Measurements from ENCODE around the gene CDH13.

The CDH13 gene

GRCh38 chr16:83738923-83739503 is 1112.2 kb downstream of the CDH13 start:
- no peaks in the 10 kb centered on the region for H3K9me3 ChIP-seq (ENCODE audit: control insufficient read depth, insufficient read depth, low read length)
- no peaks in the 10 kb centered on the region for H3K9me2 ChIP-seq (replicated peaks; ENCODE audit: control insufficient read depth, low read length)
- H3F3A ChIP-seq (ENCODE audit: control insufficient read depth, insufficient read depth): no peaks in the 10 kb centered on the region
- H3K4me3 ChIP-seq (ENCODE audit: low read length): no peak overlapping the region
- no peak for TF ChIP-seq EZH2phosphoT487 (IDR thresholded peaks at IDR 0.05; ENCODE audit: borderline replicate concordance, low read length)
- TF ChIP-seq, protein P1, sequence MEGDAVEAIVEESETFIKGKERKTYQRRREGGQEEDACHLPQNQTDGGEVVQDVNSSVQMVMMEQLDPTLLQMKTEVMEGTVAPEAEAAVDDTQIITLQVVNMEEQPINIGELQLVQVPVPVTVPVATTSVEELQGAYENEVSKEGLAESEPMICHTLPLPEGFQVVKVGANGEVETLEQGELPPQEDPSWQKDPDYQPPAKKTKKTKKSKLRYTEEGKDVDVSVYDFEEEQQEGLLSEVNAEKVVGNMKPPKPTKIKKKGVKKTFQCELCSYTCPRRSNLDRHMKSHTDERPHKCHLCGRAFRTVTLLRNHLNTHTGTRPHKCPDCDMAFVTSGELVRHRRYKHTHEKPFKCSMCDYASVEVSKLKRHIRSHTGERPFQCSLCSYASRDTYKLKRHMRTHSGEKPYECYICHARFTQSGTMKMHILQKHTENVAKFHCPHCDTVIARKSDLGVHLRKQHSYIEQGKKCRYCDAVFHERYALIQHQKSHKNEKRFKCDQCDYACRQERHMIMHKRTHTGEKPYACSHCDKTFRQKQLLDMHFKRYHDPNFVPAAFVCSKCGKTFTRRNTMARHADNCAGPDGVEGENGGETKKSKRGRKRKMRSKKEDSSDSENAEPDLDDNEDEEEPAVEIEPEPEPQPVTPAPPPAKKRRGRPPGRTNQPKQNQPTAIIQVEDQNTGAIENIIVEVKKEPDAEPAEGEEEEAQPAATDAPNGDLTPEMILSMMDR (IDR thresholded peaks at IDR 0.05; ENCODE audit: low read depth, low read length, poor library complexity, severe bottlenecking): no peak
- no peaks in the 10 kb centered on the region for H4K20me1 ChIP-seq (ENCODE audit: control insufficient read depth, insufficient read depth, low read depth, low read length)
- no peaks in the 10 kb centered on the region for H3K79me2 ChIP-seq (ENCODE audit: control insufficient read depth, low read length)
- no peak overlapping the region for H3K27ac ChIP-seq (ENCODE audit: low read depth, low read length)
- H3K4me1 ChIP-seq (ENCODE audit: control insufficient read depth, low read length): no peaks in the 10 kb centered on the region
- H3K4me2 ChIP-seq (ENCODE audit: low read length): no peak overlapping the region
- H3K36me3 ChIP-seq (ENCODE audit: control insufficient read depth, low read length): no peaks in the 10 kb centered on the region
- no peaks in the 10 kb centered on the region for H3K27me3 ChIP-seq (ENCODE audit: control insufficient read depth, low read length)

GRCh38 chr16:83742124-83742899 is 1115.5 kb downstream of the CDH13 start:
- Histone ChIP-seq H3K4me1 (ENCODE audit: control insufficient read depth, low read length) (no peaks in the 10 kb centered on the region), H3F3A (ENCODE audit: control insufficient read depth, insufficient read depth) (no peaks in the 10 kb centered on the region), H3K4me2 (ENCODE audit: low read length) (no peak overlapping the region), H3K4me3 (ENCODE audit: low read length) (no peak overlapping the region), H3K27me3 (ENCODE audit: control insufficient read depth, low read length) (no peaks in the 10 kb centered on the region), H4K20me1 (ENCODE audit: control insufficient read depth, insufficient read depth, low read depth, low read length) (no peaks in the 10 kb centered on the region), H3K79me2 (ENCODE audit: control insufficient read depth, low read length) (no peaks in the 10 kb centered on the region), H3K9me3 (ENCODE audit: control insufficient read depth, insufficient read depth, low read length) (no peaks in the 10 kb centered on the region), H3K27ac (ENCODE audit: low read depth, low read length) (no peak overlapping the region), H3K36me3 (ENCODE audit: control insufficient read depth, low read length) (no peaks in the 10 kb centered on the region), H3K9me2 (replicated peaks; ENCODE audit: control insufficient read depth, low read length) (no peaks in the 10 kb centered on the region)
- TF ChIP-seq EZH2phosphoT487 (IDR thresholded peaks at IDR 0.05; ENCODE audit: borderline replicate concordance, low read length): no peak
- TF ChIP-seq, protein P1 (IDR thresholded peaks at IDR 0.05; ENCODE audit: low read depth, low read length, poor library complexity, severe bottlenecking): no peak

DNA sequence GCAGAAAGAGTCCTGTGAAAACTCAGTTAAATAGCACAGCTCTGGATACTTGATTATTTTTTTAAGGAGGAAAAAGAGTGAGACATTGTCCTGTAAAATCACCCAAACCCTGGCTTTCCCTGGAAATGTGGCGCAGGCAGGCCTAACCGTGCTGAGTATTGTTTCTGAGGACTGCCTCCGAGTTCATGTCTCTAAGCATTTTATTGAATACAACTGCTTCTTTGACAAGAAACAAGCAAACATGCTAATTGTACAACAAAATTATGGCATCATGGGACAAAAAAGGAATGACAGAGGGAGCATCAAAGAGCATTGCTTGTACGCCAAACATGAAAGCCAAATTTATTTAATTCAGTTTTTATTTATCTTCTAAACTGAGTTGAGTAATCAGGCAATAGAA is 1116.5 kb downstream of the CDH13 start:
- Histone ChIP-seq H3K4me1 (ENCODE audit: control insufficient read depth, low read length) (no peaks in the 10 kb centered on the region), H3F3A (ENCODE audit: control insufficient read depth, insufficient read depth) (no peaks in the 10 kb centered on the region), H3K27me3 (ENCODE audit: control insufficient read depth, low read length) (no peaks in the 10 kb centered on the region), H3K4me2 (ENCODE audit: low read length) (no peak overlapping the region), H3K9me3 (ENCODE audit: control insufficient read depth, insufficient read depth, low read length) (no peaks in the 10 kb centered on the region), H3K4me3 (ENCODE audit: low read length) (no peak overlapping the region), H3K27ac (ENCODE audit: low read depth, low read length) (no peak overlapping the region), H3K36me3 (ENCODE audit: control insufficient read depth, low read length) (no peaks in the 10 kb centered on the region), H3K9me2 (replicated peaks; ENCODE audit: control insufficient read depth, low read length) (no peaks in the 10 kb centered on the region), H3K79me2 (ENCODE audit: control insufficient read depth, low read length) (no peaks in the 10 kb centered on the region), H4K20me1 (ENCODE audit: control insufficient read depth, insufficient read depth, low read depth, low read length) (no peaks in the 10 kb centered on the region)
- TF ChIP-seq EZH2phosphoT487 (IDR thresholded peaks at IDR 0.05; ENCODE audit: borderline replicate concordance, low read length): no peak
- TF ChIP-seq, protein P1 (IDR thresholded peaks at IDR 0.05; ENCODE audit: low read depth, low read length, poor library complexity, severe bottlenecking): no peak

Measured in DOHH2 (cell line).